LHCN-M2 (cell line): ENCODE measurements around the gene PPP1R11. TPM values are rescaled to one million over a fixed set of nuclear protein-coding genes. Genes with fewer than 3 reads are reported as not detected.

Source experiments
- DNase-seq: peaks from one replicate; pipeline ENCODE4 v3.0.0-alpha.2; 2012; ENCODE audit warnings: low read depth
- total RNA-seq: library from RNA; depleted of rRNA; stranded (reverse); fragments of >200 nt; gene quantifications from 2 replicates; pipeline ENCODE4 v1.2.3, GENCODE V29; 2014

PPP1R11 gene
- total RNA-seq, 1 experiment from 2014 or later: 43.0 TPM

GRCh38 chr6:30061858-30062458, 5.0 kb upstream of the PPP1R11 start:
- DNase-seq: peak; percentile 50

GRCh38 chr6:30062471-30063178, 4.4 kb upstream of the PPP1R11 start:
- DNase-seq: no peak

GRCh38 chr6:30063315-30063714, 3.7 kb upstream of the PPP1R11 start:
- no peak for DNase-seq

- no peak for DNase-seq
Observed at GRCh38 chr6:30066082-30066481, 916 bp upstream of the PPP1R11 start.

GRCh38 chr6:30067460-30068139, 602 bp downstream of the PPP1R11 start:
- DNase-seq: no peak

- no peak for DNase-seq
Observed at GRCh38 chr6:30071081-30071818, 4.3 kb downstream of the PPP1R11 start.

- DNase-seq: no peak
Observed at GRCh38 chr6:30071858-30072257, 4.9 kb downstream of the PPP1R11 start.

- DNase-seq: no peak
Observed at GRCh38 chr6:30073489-30074235, 6.7 kb downstream of the PPP1R11 start.

GRCh38 chr6:30074331-30075093, 7.5 kb downstream of the PPP1R11 start:
- DNase-seq: no peak

- no peak for DNase-seq
Observed at GRCh38 chr6:30075094-30075789, 8.2 kb downstream of the PPP1R11 start, which contains the start of gene RNF39. RNF39 (minus strand) TSS chr6:30075769; CDS start chr6:30075585, 184 bp downstream.

- DNase-seq: no peak
Observed at GRCh38 chr6:30075790-30076732, 9.1 kb downstream of the PPP1R11 start.

- no peak for DNase-seq
Observed at GRCh38 chr6:30077218-30077617, 10.2 kb downstream of the PPP1R11 start.

GRCh38 chr6:30087876-30088275, 20.9 kb downstream of the PPP1R11 start:
- no peak for DNase-seq

GRCh38 chr6:30091577-30092381, 24.8 kb downstream of the PPP1R11 start:
- DNase-seq: peak; percentile 77

GRCh38 chr6:30092852-30093543, 26.0 kb downstream of the PPP1R11 start:
- DNase-seq: no peak

GRCh38 chr6:30093951-30094661, 27.1 kb downstream of the PPP1R11 start:
- DNase-seq: no peak

GRCh38 chr6:30096829-30097228, 29.8 kb downstream of the PPP1R11 start:
- DNase-seq: no peak
